Right ventricle myocardium inferior (tissue), 1 donor: Measurements from ENCODE around the gene GRIFIN. TPM values are rescaled to one million over a fixed set of nuclear protein-coding genes. Genes with fewer than 3 reads are reported as not detected.

Experiments
- ATAC-seq: fragments of 200-7000 bp; cut with Tn5 transposase; one replicate; pipeline ENCODE4 v1.9.1; 2020; ENCODE audit warnings: mild to moderate bottlenecking, moderate library complexity
- DNase-seq: peaks from one replicate; pipeline ENCODE4 v3.0.0; 2021; ENCODE audit errors: missing footprints
- intact Hi-C: fragments of 100-400 bp; cut with DNase I; formaldehyde crosslinking; loops from one replicate; pipeline ENCODE4 v1.11.0; 2022
- total RNA-seq: library from RNA; stranded (reverse); fragmentation: NEBNext Ultra II Directional; extraction: Animal tissue kit (Norgen Biotek cat#: 25700); gene quantifications from one replicate; pipeline ENCODE4 v1.2.1, GENCODE V29; 2021
- donor health status: DM: no; HTN: yes; CAD: no; lungs with severe emphysema.

Gene GRIFIN
- total RNA-seq, 1 donor from 2014 or later: not detected

GRCh38 chr7:2503056-2503941 lies 27.1 kb upstream of the GRIFIN start:
- no peak for DNase-seq
- intact Hi-C loops: no loop called here
- no peak for ATAC-seq

DNA sequence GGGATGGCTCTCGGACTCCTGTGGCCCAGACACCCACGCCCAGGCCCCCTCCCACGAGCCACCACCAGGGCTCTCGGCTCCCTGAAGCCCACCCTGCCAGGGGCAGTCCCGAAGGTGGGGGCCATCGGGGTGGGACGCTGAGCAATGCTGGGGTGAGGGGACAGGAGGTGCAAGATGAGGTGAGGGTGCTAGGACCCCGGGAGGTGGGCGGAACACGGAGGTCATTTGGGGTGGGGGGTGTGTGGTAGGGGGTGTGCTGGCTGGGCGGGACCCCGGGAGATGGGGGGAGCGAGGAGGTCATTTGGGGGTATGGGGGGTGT lies 26.4 kb upstream of the GRIFIN start:
- ATAC-seq (no peak), DNase-seq (no peak)
- intact Hi-C loops: no loop called here

GRCh38 chr7:2501947-2502646 lies 25.9 kb upstream of the GRIFIN start:
- ATAC-seq: no peak
- intact Hi-C loops: no loop called here
- DNase-seq: no peak

- intact Hi-C loops: no loop called here
Measured at GRCh38 chr7:2500701-2501100, 24.5 kb upstream of the GRIFIN start.

GRCh38 chr7:2499719-2500430 lies 23.7 kb upstream of the GRIFIN start:
- no peak for ATAC-seq
- intact Hi-C loops: no loop called here

More at GRCh38 chr7:2500701-2501100, 24.5 kb upstream of the GRIFIN start:
- ATAC-seq (no peak), DNase-seq (no peak)

GRCh38 chr7:2499181-2499580 lies 23.0 kb upstream of the GRIFIN start:
- DNase-seq (no peak), ATAC-seq (no peak)
- intact Hi-C loops: no loop called here

More at GRCh38 chr7:2499719-2500430, 23.7 kb upstream of the GRIFIN start:
- no peak for DNase-seq

GRCh38 chr7:2498708-2499107 lies 22.5 kb upstream of the GRIFIN start:
- intact Hi-C loops: no loop called here
- ATAC-seq: no peak
- DNase-seq: no peak

GRCh38 chr7:2497500-2498336 lies 21.5 kb upstream of the GRIFIN start:
- ATAC-seq (no peak), DNase-seq (no peak)
- intact Hi-C loops: no loop called here

GRCh38 chr7:2497065-2497464 lies 20.9 kb upstream of the GRIFIN start:
- no peak for ATAC-seq
- intact Hi-C loops: no loop called here
- DNase-seq: no peak

- no peak for DNase-seq
- intact Hi-C loops: no loop called here
- no peak for ATAC-seq
Measured at GRCh38 chr7:2496375-2496774, 20.2 kb upstream of the GRIFIN start.

- intact Hi-C loops: no loop called here
- ATAC-seq: no peak
- DNase-seq: no peak
Measured at GRCh38 chr7:2495418-2496299, 19.5 kb upstream of the GRIFIN start.

GRCh38 chr7:2494191-2495130 lies 18.3 kb upstream of the GRIFIN start:
- peak; percentile 6 for ATAC-seq
- DNase-seq: no peak
- intact Hi-C loops: no loop called here

- no peak for DNase-seq
- ATAC-seq: peak; percentile 34
- intact Hi-C loops: no loop called here
Measured at GRCh38 chr7:2493205-2494164, 17.3 kb upstream of the GRIFIN start.

DNA sequence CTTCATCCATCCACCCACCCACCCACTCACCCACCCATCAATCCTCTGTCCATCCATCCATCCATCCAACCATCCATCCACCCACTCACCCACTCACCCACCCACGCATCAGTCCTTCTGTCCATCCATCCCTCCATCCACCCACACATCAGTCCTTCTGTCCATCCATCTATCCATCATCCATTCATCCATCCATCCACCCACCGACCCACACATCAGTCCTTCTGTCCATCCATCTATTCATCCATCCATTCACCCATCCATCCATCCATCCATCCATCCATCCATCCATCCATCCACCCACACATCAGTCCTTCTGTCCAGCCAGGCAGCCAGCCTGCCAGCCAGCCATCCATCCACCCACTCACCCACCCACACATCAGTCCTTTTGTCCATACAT lies 15.8 kb upstream of the GRIFIN start:
- intact Hi-C loops: no loop called here
- no peak for ATAC-seq
- DNase-seq: no peak

DNA sequence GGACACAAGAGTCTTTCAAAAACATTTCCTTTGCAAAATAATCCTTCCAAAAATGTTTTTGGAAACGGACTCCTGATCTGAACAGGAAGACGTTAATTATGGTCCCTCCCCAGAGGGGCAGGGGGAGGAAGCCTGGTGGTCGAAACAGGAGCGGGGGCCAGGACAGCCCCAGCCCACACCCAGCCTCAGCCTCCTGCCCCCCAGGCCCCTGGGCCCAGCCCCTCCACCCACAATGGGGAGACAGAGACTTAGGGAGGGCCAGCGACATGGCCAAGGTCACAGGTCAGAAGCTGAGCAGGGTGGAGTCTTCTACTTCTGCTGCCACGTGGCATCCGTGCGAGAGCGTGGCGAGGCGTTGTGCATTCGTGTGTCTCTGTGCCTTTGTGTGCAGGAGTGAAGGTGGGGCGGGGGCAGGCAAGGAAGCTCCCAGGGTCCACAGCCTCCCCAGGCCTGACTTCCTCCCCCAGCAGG lies 14.0 kb upstream of the GRIFIN start:
- intact Hi-C loops: loop anchor here (2.0 kb wide), 1 partner anchor 29 kb away; the partner anchor contains the start of gene LFNG
- peak; percentile 65 for DNase-seq
- no peak for ATAC-seq

GRCh38 chr7:2488681-2489080 lies 12.5 kb upstream of the GRIFIN start:
- intact Hi-C loops: no loop called here
- ATAC-seq (peak; percentile 14), DNase-seq (peak; percentile 51)
